ENCODE measurements around the gene SLC7A5.

DNA sequence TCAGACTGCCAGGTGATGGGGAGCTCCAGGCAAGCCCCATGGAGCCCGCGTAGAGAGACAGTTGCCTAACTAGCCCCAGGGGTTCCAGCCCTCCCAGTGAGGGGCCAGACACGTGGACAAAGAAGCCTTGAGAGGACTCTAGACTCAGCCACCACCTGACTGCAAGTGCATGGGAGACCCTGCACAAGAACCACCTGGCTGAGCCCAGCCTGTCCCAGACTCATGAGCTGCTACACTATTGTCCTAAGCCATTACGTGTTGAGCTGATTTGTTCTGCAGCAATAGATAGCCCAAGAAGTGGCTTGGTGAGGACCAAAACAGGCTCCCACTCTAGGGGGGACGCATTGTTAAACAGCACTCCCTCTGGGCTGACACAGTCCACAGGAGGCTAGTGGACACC is 65.9 kb downstream of the SLC7A5 start:
- TF ChIP-seq, protein P1, sequence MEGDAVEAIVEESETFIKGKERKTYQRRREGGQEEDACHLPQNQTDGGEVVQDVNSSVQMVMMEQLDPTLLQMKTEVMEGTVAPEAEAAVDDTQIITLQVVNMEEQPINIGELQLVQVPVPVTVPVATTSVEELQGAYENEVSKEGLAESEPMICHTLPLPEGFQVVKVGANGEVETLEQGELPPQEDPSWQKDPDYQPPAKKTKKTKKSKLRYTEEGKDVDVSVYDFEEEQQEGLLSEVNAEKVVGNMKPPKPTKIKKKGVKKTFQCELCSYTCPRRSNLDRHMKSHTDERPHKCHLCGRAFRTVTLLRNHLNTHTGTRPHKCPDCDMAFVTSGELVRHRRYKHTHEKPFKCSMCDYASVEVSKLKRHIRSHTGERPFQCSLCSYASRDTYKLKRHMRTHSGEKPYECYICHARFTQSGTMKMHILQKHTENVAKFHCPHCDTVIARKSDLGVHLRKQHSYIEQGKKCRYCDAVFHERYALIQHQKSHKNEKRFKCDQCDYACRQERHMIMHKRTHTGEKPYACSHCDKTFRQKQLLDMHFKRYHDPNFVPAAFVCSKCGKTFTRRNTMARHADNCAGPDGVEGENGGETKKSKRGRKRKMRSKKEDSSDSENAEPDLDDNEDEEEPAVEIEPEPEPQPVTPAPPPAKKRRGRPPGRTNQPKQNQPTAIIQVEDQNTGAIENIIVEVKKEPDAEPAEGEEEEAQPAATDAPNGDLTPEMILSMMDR (IDR thresholded peaks at IDR 0.05; ENCODE audit: extremely low read depth in 1 of 2, insufficient read depth in 1 of 2, low read depth in 1 of 2, low read length in 2 of 2), result no peak
- no peak for TF ChIP-seq EZH2 (IDR thresholded peaks at IDR 0.05; ENCODE audit: borderline replicate concordance, low read depth, low read length, severe bottlenecking)
- TF ChIP-seq, protein P2, sequence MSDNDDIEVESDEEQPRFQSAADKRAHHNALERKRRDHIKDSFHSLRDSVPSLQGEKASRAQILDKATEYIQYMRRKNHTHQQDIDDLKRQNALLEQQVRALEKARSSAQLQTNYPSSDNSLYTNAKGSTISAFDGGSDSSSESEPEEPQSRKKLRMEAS (IDR thresholded peaks at IDR 0.05; ENCODE audit: insufficient read depth, insufficient read length), result no peak
